ENCODE data around the gene KIFBP. TPM values are rescaled to one million over a fixed set of nuclear protein-coding genes. Genes with fewer than 3 reads are reported as not detected.

Gene KIFBP
- total RNA-seq, 1 donor from 2014 or later: 26.7 TPM

DNA sequence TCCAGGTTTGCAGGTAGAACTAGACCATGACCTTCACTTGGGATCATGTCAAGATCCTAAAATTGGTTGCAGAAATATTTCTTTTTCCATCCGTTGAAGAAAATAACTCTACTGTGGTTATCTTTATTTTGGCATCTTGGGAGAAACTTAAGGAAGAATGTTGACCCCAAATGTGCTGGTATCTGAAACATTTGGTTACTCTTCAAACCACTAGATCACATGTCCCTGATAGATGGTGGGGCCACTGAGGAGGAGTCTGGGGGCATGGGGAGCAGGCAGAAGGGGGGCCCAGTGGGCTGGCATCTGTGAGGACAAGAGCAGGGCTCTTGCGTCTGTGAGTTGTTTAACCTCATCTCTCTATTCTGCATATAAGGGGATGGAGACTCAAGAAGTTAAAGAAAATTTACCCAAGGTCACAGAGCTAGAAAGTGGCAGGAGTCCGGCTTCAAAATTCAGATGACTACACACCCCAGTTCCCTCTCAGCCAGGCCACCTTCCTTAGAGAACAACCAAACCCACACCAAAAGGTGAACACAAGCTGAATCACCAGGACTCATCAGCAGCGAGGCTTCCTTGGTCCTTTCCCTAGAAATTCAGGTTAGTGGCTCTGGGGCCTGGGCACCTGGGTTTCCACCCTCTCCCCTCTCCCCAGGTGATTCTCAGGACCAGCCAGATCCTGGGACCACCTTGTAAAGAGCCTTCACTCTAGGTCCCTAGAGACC, 58.7 kb downstream of the KIFBP start:
- Mint-ChIP-seq H3K27ac (no peak overlapping the region), H3K36me3 (ENCODE audit: insufficient read depth) (no peaks in the 10 kb centered on the region), H3K4me3 (ENCODE audit: low read depth) (no peak overlapping the region), H3K4me1 (ENCODE audit: low read depth) (no peaks in the 10 kb centered on the region), H3K9me3 (ENCODE audit: low read depth) (no peaks in the 10 kb centered on the region), H3K27me3 (peaks cover 14% of the 10 kb centered on the region)
- no peak for DNase-seq (ENCODE audit: low spot score, unreplicated experiment)
- TF ChIP-seq, protein P1, sequence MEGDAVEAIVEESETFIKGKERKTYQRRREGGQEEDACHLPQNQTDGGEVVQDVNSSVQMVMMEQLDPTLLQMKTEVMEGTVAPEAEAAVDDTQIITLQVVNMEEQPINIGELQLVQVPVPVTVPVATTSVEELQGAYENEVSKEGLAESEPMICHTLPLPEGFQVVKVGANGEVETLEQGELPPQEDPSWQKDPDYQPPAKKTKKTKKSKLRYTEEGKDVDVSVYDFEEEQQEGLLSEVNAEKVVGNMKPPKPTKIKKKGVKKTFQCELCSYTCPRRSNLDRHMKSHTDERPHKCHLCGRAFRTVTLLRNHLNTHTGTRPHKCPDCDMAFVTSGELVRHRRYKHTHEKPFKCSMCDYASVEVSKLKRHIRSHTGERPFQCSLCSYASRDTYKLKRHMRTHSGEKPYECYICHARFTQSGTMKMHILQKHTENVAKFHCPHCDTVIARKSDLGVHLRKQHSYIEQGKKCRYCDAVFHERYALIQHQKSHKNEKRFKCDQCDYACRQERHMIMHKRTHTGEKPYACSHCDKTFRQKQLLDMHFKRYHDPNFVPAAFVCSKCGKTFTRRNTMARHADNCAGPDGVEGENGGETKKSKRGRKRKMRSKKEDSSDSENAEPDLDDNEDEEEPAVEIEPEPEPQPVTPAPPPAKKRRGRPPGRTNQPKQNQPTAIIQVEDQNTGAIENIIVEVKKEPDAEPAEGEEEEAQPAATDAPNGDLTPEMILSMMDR (IDR thresholded peaks at IDR 0.05; ENCODE audit: unreplicated experiment): no peak

DNA sequence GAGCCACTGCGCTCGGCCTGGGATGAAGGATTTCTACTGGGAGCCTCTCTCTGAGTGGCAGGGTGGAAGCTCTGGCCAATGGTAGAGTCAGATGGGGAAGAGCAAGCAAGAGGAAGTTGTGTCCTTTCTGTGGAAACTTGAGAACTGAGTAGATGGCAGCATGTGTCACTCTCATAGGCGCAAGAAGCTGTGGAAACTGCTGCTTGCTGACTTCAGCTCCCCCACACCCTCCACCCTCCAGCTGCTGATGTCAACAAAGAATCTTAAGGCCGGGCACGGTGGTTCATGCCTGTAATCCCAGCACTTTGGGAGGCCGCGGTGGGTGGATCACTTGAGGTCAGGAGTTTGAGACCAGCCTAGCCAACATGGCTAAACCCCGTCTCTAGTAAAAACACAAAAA, 59.5 kb downstream of the KIFBP start:
- peaks cover 17% of the 10 kb centered on the region for H3K27me3 Mint-ChIP-seq
- TF ChIP-seq, protein P1 (IDR thresholded peaks at IDR 0.05; ENCODE audit: unreplicated experiment): no peak
- H3K36me3 Mint-ChIP-seq (ENCODE audit: insufficient read depth): no peaks in the 10 kb centered on the region
- H3K4me3 Mint-ChIP-seq (ENCODE audit: low read depth): no peak overlapping the region
- H3K27ac Mint-ChIP-seq: no peak overlapping the region
- DNase-seq (ENCODE audit: low spot score, unreplicated experiment): no peak
- H3K9me3 Mint-ChIP-seq (ENCODE audit: low read depth): no peaks in the 10 kb centered on the region
- H3K4me1 Mint-ChIP-seq (ENCODE audit: low read depth): no peaks in the 10 kb centered on the region

DNA sequence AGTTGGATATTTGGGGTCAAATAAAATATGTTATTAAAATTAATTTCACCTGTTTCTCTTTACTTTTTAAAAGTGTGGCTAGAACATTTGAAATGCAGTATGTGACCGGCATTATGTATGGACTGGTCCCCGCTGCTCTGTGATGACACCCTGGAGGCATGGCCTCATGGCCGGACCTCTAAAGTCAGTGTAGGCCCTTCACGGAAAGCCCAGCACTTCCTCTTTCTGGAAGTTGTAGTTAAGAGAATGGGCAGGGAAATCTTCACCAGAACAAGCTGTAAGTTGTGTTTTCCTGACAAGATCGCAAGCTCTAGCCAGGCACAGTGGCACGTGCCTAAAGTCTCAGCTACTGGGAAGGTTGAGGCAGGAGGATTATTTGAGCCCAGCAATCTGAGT, 61.0 kb downstream of the KIFBP start:
- H3K36me3 Mint-ChIP-seq (ENCODE audit: insufficient read depth): no peaks in the 10 kb centered on the region
- H3K27ac Mint-ChIP-seq: no peak overlapping the region
- H3K9me3 Mint-ChIP-seq (ENCODE audit: low read depth): no peaks in the 10 kb centered on the region
- H3K4me1 Mint-ChIP-seq (ENCODE audit: low read depth): no peaks in the 10 kb centered on the region
- H3K4me3 Mint-ChIP-seq (ENCODE audit: low read depth): no peak overlapping the region
- TF ChIP-seq, protein P1 (IDR thresholded peaks at IDR 0.05; ENCODE audit: unreplicated experiment): no peak
- DNase-seq (ENCODE audit: low spot score, unreplicated experiment): no peak
- H3K27me3 Mint-ChIP-seq: peaks cover 17% of the 10 kb centered on the region

DNA sequence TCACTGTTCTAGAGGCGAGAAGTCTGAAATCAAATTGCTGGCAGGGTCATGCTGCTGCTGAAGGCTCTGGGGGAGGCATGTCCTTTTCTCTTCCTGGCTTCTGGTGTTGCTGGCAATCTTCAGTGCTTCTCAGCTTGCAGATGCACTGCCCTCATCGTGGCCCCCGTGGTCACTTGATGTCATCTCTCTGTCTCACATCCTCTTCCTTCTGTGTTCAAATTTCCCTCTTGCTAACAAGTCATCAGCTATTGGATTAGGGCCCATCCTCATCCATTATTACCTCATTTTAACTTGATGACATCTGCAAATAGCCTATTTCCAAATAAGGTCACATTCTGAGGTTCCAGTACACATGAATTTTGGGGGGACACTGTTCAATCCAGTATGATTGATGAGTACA, 62.7 kb downstream of the KIFBP start:
- H3K27ac Mint-ChIP-seq: no peak overlapping the region
- H3K27me3 Mint-ChIP-seq: peaks cover 18% of the 10 kb centered on the region
- TF ChIP-seq, protein P1 (IDR thresholded peaks at IDR 0.05; ENCODE audit: unreplicated experiment): no peak
- no peaks in the 10 kb centered on the region for H3K9me3 Mint-ChIP-seq (ENCODE audit: low read depth)
- DNase-seq (ENCODE audit: low spot score, unreplicated experiment): no peak
- H3K4me3 Mint-ChIP-seq (ENCODE audit: low read depth): no peak overlapping the region
- H3K36me3 Mint-ChIP-seq (ENCODE audit: insufficient read depth): no peaks in the 10 kb centered on the region
- no peaks in the 10 kb centered on the region for H3K4me1 Mint-ChIP-seq (ENCODE audit: low read depth)

DNA sequence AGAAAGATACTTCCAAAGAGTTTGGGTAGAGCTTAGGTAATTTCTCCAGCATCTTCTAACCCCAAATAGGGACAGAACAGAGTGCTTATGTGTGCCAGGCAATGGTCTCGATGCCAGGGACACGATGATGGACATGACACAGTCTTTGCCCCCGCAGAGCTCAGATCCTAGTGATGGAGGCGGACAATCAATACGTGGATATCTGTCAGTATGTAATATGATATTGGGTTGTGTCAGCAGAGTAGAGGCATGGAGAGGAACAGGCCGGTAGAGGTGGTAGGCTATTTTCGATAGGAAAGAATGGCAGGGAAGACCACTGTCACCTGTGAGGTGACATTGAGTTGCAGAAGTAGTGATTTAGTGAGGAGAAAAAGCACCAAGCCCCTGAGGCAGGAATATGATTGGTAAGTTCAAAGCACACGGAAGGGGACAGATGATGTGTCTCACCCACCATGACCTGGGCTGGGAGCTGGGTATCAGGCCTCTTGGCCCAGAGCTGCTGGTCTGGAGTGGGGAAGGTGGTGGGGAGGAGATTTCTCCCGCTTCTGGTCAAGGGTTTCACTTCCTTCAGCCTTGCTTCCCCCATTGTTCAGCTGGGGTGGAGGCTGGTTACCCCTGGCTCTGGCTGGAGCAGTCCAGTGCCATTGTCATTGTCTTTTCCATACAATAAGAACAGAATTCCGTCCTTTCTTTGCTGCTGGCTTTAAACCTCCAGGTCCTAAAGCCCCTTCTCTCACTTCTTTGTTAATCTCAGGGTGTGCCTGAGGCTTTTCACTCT, 63.3 kb downstream of the KIFBP start:
- Mint-ChIP-seq H3K36me3 (ENCODE audit: insufficient read depth) (no peaks in the 10 kb centered on the region), H3K9me3 (ENCODE audit: low read depth) (no peaks in the 10 kb centered on the region), H3K4me3 (ENCODE audit: low read depth) (no peak overlapping the region), H3K4me1 (ENCODE audit: low read depth) (no peaks in the 10 kb centered on the region), H3K27me3 (peaks cover 21% of the 10 kb centered on the region), H3K27ac (no peak overlapping the region)
- TF ChIP-seq, protein P1 (IDR thresholded peaks at IDR 0.05; ENCODE audit: unreplicated experiment): no peak
- DNase-seq (ENCODE audit: low spot score, unreplicated experiment): no peak

All from progenitor cell of endocrine pancreas (in vitro differentiated cells).